ENCODE measurements around the gene GAS6.
A peak's percentile ranks its signal among the peaks of the same experiment; 100 is the strongest.
"Not testable (repeated sequence)": the region's sequence is repeated elsewhere in the genome, so short reads cannot be mapped to it uniquely, and the experiment has no call there.

The GAS6 gene

GRCh38 chr13:113845055-113845454, 18.8 kb downstream of the GAS6 start:
- intact Hi-C loops (cut with DNase I) = no loop called here
- DNase-seq = peak in 3 of 10 donors; percentile 37 to 76 (median 61)

DNA sequence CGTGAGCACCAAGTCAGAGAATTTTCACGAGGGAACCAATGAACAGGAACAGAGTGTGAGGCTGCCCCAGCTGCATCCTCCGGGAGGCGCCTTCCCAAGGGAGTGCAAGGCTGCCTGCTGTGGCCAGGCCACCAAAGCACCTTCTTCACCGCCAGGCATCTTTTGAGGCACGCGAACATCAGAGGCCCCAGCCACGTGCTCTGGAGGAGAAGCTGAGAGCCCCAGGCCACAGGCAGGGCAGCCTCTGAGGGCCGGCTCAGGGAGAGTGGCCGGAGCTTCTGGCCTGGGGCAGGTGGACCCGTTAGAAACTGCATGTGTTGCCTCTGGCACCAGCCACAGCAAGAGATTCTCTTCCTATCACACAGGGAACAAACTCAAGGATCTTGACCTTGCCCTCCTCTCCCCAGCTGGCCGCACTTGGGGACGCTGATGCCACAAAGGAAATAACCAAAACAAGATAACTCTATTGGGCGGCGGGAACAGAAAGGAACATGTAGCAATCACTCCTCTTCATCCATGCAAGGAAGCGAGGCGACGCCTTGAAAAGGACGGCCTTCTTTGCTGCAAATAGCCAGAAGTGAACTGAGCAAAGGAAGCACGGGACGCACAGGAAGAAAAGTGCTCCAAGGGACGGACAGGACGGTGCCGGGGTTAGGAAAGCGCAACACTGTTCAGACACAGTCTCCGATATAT, 19.9 kb downstream of the GAS6 start:
- peak in 3 of 10 donors; percentile 48 to 59 (median 52) for DNase-seq
- intact Hi-C loops (cut with DNase I) = no loop called here

- intact Hi-C loops (cut with DNase I) = no loop called here
- DNase-seq = peak in 4 of 10 donors; percentile 12 to 75 (median 63)
Measured at GRCh38 chr13:113843063-113843654, 20.7 kb downstream of the GAS6 start.

- intact Hi-C loops (cut with DNase I) = no loop called here
Measured at GRCh38 chr13:113842336-113843062, 21.4 kb downstream of the GAS6 start.

GRCh38 chr13:113841353-113841650, 22.6 kb downstream of the GAS6 start:
- intact Hi-C loops (cut with DNase I) = no loop called here
- peak in 1 of 10 donors; percentile 4 for DNase-seq

More at GRCh38 chr13:113842336-113843062, 21.4 kb downstream of the GAS6 start:
- peak in 4 of 10 donors; percentile 20 to 67 (median 48) for DNase-seq

- intact Hi-C loops (cut with DNase I) = no loop called here
- peak in 8 of 10 donors; percentile 46 to 93 (median 68) for DNase-seq
Measured at GRCh38 chr13:113840541-113841352, 23.1 kb downstream of the GAS6 start.

DNA sequence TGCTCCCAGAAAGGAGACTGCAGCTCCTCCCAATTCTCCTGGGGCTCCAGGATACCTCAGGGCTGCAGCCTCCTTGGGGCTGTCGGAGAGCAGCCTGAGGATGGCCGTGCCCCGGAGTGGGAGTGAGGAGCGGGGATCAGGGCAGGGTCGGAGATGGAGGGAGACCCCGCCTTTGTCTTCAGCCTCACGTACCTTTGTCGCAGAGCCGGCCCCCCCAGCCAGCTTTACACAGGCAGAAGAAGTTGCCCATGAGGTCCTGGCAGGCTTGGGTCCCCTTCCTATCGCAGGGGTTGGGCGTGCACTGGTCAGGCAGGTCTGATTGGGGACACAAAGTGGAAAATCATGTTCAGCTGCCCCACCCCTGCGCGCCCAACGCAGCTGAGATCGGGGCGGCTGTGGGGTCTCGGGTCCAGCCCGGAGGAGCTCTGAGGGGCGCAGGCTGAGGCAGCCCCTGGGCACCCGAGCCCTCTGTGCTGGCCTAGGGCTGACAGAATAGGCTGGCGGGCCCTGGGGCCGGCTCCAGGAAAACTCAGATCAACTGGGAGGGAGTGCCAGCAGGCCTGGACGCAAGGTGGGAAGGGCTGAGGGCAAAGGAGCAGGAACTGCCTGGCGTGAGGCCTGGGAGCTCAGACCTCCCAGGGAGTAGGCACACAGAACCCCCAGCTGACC, 24.2 kb downstream of the GAS6 start:
- intact Hi-C loops (cut with DNase I) = no loop called here
- DNase-seq = peak in 4 of 10 donors; percentile 29 to 86 (median 74)

- peak in 4 of 10 donors; percentile 20 to 87 (median 72) for DNase-seq
- intact Hi-C loops (cut with DNase I) = no loop called here
Measured at GRCh38 chr13:113838711-113839201, 25.1 kb downstream of the GAS6 start.

DNA sequence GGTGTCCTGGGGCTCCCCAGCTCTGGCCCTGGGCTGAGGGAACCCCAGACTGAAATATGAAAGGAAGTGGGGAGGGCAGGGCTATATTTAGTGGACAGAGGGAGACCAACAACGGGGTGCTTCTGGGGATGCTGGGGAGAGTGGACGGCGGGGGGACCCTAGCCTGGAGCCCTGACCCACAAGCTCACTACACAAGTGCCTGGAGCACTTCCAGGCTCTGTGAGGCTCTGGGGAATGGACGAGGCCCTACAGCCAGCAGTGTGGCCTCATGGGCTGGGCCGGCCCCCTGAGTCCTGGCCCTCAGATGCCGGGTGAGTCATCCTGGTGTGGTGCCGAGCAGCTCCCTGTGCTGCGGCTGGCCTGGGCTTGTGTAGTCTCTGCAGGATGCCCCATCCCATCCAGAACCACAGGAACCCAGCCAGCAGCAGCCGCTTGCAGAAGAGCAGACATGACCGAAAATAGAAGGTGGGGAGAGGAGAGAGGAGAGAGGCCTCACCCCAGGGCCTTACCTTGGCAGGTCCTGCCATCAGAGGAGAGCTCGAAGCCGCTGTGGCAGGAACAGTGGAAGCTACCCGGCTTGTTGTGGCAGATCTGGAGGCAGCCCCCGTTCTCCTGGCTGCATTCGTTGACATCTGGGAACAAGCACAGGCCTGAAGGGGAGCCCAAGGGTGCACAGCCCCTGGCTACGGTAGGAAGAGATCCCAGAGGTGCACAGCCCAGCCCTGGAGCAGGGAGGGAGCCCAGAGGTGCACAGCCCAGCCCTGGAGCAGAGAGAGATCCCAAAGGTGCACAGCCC, 26.1 kb downstream of the GAS6 start:
- peak; percentile 75 to 98 (median 85) for DNase-seq
- intact Hi-C loops (cut with DNase I) = no loop called here

GRCh38 chr13:113836768-113837559, 26.9 kb downstream of the GAS6 start:
- DNase-seq = peak in 4 of 10 donors; percentile 23 to 73 (median 66)
- intact Hi-C loops (cut with DNase I) = no loop called here

DNA sequence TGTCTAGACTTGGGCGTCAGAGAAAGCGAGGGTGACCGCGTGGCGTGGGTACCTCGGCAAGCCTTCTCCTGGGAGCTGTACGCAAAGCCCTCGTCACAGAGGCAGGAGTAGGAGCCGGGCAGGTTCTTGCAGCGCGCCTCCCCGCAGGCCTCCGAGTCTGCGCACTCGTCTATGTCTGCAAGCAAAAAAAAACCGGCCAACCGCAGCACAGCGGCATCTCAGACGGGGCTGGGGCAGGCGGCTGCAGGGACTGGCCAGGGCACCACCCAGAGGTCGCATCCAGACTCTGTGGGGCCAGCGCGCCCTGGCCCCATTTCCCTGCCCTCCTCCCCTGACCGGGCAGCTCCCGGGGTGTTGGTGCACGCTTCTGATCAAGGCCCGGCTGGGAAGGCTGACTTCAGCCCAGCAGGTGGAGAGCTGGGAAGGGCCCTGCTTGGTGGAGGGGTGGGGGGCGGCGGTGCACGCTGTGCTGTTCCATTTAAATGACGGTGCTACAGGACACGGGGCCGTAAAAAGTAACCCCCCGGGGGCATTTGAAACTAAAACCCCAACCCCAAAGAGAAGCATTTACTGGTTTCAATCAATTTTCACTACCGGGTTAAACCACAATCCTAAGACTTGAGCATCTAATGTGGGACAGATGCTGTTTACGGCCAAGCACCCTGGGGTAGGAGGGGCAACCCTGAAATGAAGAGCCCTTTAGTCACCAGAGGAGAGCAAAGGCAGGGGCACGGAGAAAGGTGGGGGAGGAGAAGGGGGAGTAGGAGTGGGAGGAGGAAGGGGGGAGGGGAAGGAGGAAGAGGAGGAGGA, 28.2 kb downstream of the GAS6 start:
- intact Hi-C loops (cut with DNase I) = no loop called here
- DNase-seq = peak in 4 of 10 donors; percentile 27 to 88 (median 76)

DNA sequence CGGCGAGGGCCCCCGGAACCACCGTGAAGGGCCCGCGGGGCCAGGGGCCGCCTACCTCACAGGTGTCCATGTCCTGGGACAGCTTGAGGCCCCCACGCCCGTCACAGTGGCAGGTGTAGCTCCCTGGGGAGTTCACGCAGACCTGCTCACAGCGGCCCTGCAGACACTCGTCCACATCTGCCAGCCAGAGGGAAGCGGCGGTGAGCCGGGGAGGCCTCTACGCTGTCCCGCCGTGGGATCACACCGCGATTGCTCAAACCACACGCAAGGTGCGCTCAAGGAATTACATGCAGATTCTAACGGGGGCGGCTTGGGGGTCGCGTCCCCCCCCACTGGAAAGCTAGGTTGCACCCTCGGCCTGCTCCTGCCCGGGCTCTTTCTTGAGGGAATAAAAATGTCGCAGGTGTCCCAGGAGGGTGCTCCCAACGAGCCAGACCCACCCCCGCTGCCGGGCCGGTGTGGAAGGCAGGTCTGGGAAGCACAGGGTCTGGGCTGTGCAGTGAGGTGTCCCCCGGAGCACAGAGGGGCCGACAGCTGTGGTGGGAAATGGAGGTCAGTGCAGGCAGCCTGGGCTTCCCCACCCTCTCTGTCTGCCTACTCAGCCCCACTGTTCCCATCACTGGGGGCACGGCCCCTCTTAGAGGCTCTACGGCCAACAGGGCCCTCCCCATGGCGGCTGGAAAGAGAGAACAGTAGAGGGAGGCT, 29.2 kb downstream of the GAS6 start:
- peak in 5 of 10 donors; percentile 5 to 78 (median 40) for DNase-seq
- intact Hi-C loops (cut with DNase I) = no loop called here

DNA sequence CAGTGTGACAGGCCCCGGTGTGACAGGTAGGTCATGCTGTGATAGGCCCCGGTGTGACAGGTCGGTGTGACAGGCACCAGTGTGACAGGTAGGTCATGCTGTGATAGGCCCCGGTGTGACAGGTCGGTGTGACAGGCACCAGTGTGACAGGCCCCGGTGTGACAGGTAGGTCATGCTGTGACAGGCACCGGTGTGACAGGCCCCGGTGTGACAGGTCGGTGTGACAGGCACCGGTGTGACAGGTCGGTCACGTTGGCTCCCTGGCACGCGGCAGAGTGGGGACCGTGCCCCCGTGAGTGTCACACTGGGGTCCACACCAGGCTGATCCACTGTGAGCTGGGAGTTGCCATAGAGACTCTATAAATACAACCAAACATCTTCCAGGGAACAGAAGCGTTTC, 29.9 kb downstream of the GAS6 start:
- intact Hi-C loops (cut with DNase I) = not testable (repeated sequence)
- DNase-seq = peak in 5 of 10 donors; percentile 4 to 67 (median 62)

- peak in 6 of 10 donors; percentile 1 to 79 (median 42) for DNase-seq
- intact Hi-C loops (cut with DNase I) = no loop called here
Measured at GRCh38 chr13:113833111-113833830, 30.6 kb downstream of the GAS6 start.

GRCh38 chr13:113832631-113833030, 31.2 kb downstream of the GAS6 start:
- intact Hi-C loops (cut with DNase I) = no loop called here
- DNase-seq = peak in 5 of 10 donors; percentile 7 to 76 (median 66)

DNA sequence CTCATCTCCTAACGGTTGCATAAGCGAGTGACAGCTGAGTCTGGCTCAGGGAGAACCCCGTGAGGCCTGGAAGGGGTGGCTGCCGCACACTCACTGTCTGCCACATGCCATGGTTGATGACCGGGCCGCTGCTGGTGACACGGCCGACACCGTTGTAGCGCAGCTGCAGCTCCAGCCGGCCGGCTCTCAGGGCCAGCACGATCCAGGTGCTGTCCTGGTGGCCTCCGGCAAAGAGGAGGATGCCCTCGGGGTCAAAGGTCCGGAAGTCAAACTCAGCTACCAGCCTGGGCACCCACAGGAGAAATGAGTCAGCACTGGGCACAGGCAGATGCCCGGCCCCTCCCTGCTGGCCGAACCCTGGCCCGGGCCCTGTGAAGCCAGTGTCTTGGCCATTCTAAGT, 31.7 kb downstream of the GAS6 start:
- intact Hi-C loops (cut with DNase I) = no loop called here
- peak in 5 of 10 donors; percentile 6 to 85 (median 69) for DNase-seq

Data from posterior cingulate gyrus (tissue), 11 donors.